Measurements from ENCODE around the gene SERPINA3. TPM values are rescaled to one million over a fixed set of nuclear protein-coding genes. Genes with fewer than 3 reads are reported as not detected.

Gene SERPINA3
- total RNA-seq, 2 experiments from 2014 or later, result not detected

DNA sequence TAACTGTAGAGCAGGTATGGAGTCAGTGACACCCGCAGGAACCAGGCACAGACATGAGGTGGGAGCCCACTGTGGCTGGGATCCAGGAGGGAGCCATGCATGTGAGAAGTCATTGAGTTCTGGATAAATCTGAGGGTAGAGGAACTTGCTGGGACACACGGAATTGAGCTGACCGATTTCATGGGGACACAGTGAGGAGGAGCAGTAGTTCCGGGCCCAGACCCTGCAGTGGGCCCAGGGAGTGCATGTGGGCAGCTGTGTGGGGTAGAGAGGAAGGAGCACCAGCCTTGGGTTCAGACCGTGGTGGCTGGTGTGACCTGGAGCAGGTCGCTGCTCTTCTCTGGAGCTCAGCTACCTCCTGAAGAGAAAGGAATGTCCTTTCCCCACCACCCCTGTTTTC is 8.4 kb downstream of the SERPINA3 start:
- Mint-ChIP-seq H3K27ac (no peak overlapping the region), H3K9me3 (no peaks in the 10 kb centered on the region), H3K27me3 (peaks cover 36% of the 10 kb centered on the region), H3K4me1 (ENCODE audit: low read depth) (no peaks in the 10 kb centered on the region), H3K4me3 (no peak overlapping the region), H3K36me3 (ENCODE audit: low read depth) (no peaks in the 10 kb centered on the region)
- intact Hi-C loops (cut with DNase I, micrococcal nuclease), result no loop called here
- H3K36me3 ChIP-seq (ENCODE audit: insufficient read depth, low read length), result no peaks in the 10 kb centered on the region
- no peaks in the 10 kb centered on the region for H3K27me3 ChIP-seq (ENCODE audit: control insufficient read depth in 1 of 2, insufficient read depth in 2 of 2, low read length in 2 of 2)
- TF ChIP-seq, protein P1, sequence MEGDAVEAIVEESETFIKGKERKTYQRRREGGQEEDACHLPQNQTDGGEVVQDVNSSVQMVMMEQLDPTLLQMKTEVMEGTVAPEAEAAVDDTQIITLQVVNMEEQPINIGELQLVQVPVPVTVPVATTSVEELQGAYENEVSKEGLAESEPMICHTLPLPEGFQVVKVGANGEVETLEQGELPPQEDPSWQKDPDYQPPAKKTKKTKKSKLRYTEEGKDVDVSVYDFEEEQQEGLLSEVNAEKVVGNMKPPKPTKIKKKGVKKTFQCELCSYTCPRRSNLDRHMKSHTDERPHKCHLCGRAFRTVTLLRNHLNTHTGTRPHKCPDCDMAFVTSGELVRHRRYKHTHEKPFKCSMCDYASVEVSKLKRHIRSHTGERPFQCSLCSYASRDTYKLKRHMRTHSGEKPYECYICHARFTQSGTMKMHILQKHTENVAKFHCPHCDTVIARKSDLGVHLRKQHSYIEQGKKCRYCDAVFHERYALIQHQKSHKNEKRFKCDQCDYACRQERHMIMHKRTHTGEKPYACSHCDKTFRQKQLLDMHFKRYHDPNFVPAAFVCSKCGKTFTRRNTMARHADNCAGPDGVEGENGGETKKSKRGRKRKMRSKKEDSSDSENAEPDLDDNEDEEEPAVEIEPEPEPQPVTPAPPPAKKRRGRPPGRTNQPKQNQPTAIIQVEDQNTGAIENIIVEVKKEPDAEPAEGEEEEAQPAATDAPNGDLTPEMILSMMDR (IDR thresholded peaks at IDR 0.05), result no peak
- ATAC-seq (ENCODE audit: poor library complexity), result no peak
- no peak overlapping the region for H3K27ac ChIP-seq (ENCODE audit: low read depth in 1 of 2, low read length in 2 of 2)
- no peak overlapping the region for H3K4me3 ChIP-seq (ENCODE audit: low read length)
- peaks cover 13 to 39% of the 10 kb centered on the region in 2 experiments for H3K9me3 ChIP-seq (ENCODE audit: control insufficient read depth in 1 of 2, insufficient read depth in 1 of 2, low read length in 2 of 2)
- H3K4me1 ChIP-seq (ENCODE audit: insufficient read depth, low read length), result no peaks in the 10 kb centered on the region
- ChIA-PET CTCF (no interaction called here), POLR2A (no interaction called here)
- no peak for DNase-seq

DNA sequence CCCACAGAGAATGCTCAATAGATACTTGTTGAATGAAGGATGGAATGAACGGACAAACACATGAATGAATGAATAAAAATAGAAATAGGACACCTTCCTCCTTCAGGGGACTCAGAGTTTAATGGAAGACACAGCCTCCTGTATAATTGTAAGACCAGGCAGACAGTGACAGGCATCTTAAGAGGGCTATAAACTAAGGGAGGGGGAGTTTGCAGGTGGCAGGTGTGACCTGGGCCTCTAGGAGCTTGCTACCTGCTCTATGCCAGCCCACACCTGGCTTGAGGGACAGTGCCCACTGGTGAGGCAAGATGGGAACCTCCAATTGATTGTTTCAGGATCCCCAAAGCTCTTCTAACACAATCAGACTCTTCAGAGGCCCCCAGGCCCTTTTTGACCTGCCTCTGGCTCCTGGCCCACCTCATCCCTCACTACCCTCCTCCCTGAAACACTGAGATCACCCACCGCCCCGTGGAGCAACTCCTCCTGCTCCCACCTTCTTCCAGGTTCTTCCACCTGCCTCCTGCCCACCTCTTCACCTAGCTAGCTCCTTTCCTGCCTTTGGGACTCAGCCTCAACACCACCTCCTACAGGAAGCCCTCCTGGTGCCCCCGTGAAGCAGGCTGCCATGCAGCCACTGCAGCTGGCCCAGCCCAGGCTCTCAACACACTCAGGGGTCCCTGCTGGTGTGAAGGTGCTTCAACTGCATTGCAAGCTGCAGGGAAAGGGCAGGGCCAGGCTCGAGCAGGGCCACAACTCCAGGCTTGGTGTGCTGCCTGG is 9.4 kb downstream of the SERPINA3 start:
- Histone ChIP-seq H3K4me3 (ENCODE audit: low read length) (no peak overlapping the region), H3K27ac (ENCODE audit: low read depth in 1 of 2, low read length in 2 of 2) (no peak overlapping the region), H3K4me1 (ENCODE audit: insufficient read depth, low read length) (no peaks in the 10 kb centered on the region), H3K36me3 (ENCODE audit: insufficient read depth, low read length) (no peaks in the 10 kb centered on the region), H3K27me3 (ENCODE audit: control insufficient read depth in 1 of 2, insufficient read depth in 2 of 2, low read length in 2 of 2) (no peaks in the 10 kb centered on the region), H3K9me3 (ENCODE audit: control insufficient read depth in 1 of 2, insufficient read depth in 1 of 2, low read length in 2 of 2) (peaks cover 13 to 31% of the 10 kb centered on the region in 2 experiments)
- DNase-seq, result no peak
- TF ChIP-seq, protein P1 (IDR thresholded peaks at IDR 0.05), result no peak
- H3K27ac Mint-ChIP-seq, result no peak overlapping the region
- no peaks in the 10 kb centered on the region for H3K36me3 Mint-ChIP-seq (ENCODE audit: low read depth)
- H3K9me3 Mint-ChIP-seq, result no peaks in the 10 kb centered on the region
- intact Hi-C loops (cut with DNase I, micrococcal nuclease), result no loop called here
- ATAC-seq (ENCODE audit: poor library complexity), result no peak
- peaks cover 36% of the 10 kb centered on the region for H3K27me3 Mint-ChIP-seq
- H3K4me1 Mint-ChIP-seq (ENCODE audit: low read depth), result no peaks in the 10 kb centered on the region
- POLR2A ChIA-PET, result no interaction called here
- no peak overlapping the region for H3K4me3 Mint-ChIP-seq
- CTCF ChIA-PET, result no interaction called here

DNA sequence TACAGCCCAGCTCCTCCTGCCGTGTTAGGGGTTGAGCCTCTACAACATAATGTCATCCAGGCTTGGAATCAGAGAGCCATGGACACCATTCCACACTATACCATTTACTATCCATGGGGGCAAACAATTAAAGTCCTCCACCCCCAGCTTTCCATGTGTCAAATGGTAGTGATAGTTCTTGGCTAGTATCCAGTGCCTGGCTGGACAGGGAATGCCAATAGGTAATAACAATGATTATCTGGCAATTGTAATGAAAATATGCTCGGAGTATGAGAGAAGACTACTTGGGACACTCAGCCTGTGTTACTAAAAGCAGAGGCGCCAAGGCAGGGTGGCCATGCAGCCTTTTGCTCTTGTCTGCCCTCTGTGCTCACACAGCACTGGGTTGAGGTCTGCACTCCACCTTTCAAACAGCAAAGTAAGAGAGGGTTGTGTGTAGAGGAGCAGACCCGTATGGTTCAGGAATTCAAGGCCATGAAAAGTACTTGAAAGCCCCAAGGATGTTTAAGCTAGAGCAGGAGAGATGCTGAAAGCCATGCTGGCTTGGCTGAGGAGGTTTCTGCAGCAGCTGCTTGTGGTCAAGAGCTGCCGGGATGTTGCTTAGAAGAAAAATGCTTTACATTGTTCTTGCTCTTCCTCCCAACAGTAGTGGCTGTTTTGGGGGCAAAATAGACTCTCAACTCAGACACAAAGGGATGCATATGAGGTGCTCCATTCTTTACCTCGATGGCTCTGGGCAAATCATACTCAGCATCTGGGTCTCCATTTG is 10.6 kb downstream of the SERPINA3 start:
- Histone ChIP-seq H3K9me3 (ENCODE audit: control insufficient read depth in 1 of 2, insufficient read depth in 1 of 2, low read length in 2 of 2) (peaks cover 8 to 27% of the 10 kb centered on the region in 2 experiments), H3K36me3 (ENCODE audit: insufficient read depth, low read length) (no peaks in the 10 kb centered on the region), H3K27me3 (ENCODE audit: control insufficient read depth in 1 of 2, insufficient read depth in 2 of 2, low read length in 2 of 2) (no peaks in the 10 kb centered on the region), H3K27ac (ENCODE audit: low read depth in 1 of 2, low read length in 2 of 2) (no peak overlapping the region), H3K4me1 (ENCODE audit: insufficient read depth, low read length) (no peaks in the 10 kb centered on the region), H3K4me3 (ENCODE audit: low read length) (no peak overlapping the region)
- no peaks in the 10 kb centered on the region for H3K9me3 Mint-ChIP-seq
- H3K4me3 Mint-ChIP-seq, result no peak overlapping the region
- H3K4me1 Mint-ChIP-seq (ENCODE audit: low read depth), result no peaks in the 10 kb centered on the region
- H3K36me3 Mint-ChIP-seq (ENCODE audit: low read depth), result no peaks in the 10 kb centered on the region
- TF ChIP-seq, protein P1 (IDR thresholded peaks at IDR 0.05), result no peak
- ATAC-seq (ENCODE audit: poor library complexity), result no peak
- POLR2A ChIA-PET, result no interaction called here
- H3K27ac Mint-ChIP-seq, result no peak overlapping the region
- H3K27me3 Mint-ChIP-seq, result peaks cover 47% of the 10 kb centered on the region
- intact Hi-C loops (cut with DNase I, micrococcal nuclease), result no loop called here
- DNase-seq, result no peak
- CTCF ChIA-PET, result no interaction called here

Data from CD4-positive, alpha-beta T cell (primary cell).